GM23338 (cell line): Measurements from ENCODE around the gene AFAP1.

Experiments
- CREB1 ChIP-seq: fragments of 250-450 bp; sonication (Bioruptor Pico); IDR thresholded peaks from 2 replicates; pipeline ENCODE4 v1.5.0; 2020; ENCODE audit warnings: low read depth, mild to moderate bottlenecking, moderate library complexity
- EZH2 ChIP-seq: fragments of 200-600 bp; sonication (generic); IDR thresholded peaks from one replicate; pipeline ENCODE4 v1.8.0; 2017; ENCODE audit warnings: antibody characterized with exemption, mild to moderate bottlenecking, low read depth; ENCODE audit not compliant: unreplicated experiment
- EZH2phosphoT487 ChIP-seq: fragments of 200-600 bp; sonication (generic); IDR thresholded peaks from one replicate; pipeline ENCODE4 v1.8.1; 2018; ENCODE audit warnings: antibody characterized with exemption; ENCODE audit not compliant: unreplicated experiment
- JUNB ChIP-seq: IDR thresholded peaks from one replicate; pipeline ENCODE4 v1.6.1; 2016; ENCODE audit warnings: antibody characterized with exemption; ENCODE audit not compliant: unreplicated experiment
- NANOG ChIP-seq: IDR thresholded peaks from 2 replicates; pipeline ENCODE4 v1.6.1; 2016; ENCODE audit warnings: antibody characterized with exemption, borderline replicate concordance
- POLR2AphosphoS5 ChIP-seq: IDR thresholded peaks from 2 replicates; pipeline ENCODE4 v1.6.1; 2016; ENCODE audit warnings: antibody characterized with exemption, low read depth
- STAT1 ChIP-seq: IDR thresholded peaks from one replicate; pipeline ENCODE4 v1.6.1; 2016; ENCODE audit warnings: antibody characterized with exemption; ENCODE audit not compliant: unreplicated experiment
- ZNF331 ChIP-seq: fragments of 250-450 bp; sonication (Bioruptor Pico); IDR thresholded peaks from 2 replicates; pipeline ENCODE4 v1.5.0; 2020; ENCODE audit warnings: low read depth, mild to moderate bottlenecking, moderate library complexity
- TF ChIP-seq, protein P1 (sequence below), 2 experiments: fragments of 200-600 bp in 1 of 2; sonication (generic) in 1 of 2; conservative IDR thresholded peaks; 2 replicates each; pipeline versions ENCODE4 v1.5.1 to v1.6.1; 2016 to 2017; ENCODE audit warnings: antibody characterized with exemption in 2 of 2, low read depth in 2 of 2, mild to moderate bottlenecking in 2 of 2, moderate library complexity in 1 of 2
- TF ChIP-seq, protein P2 (sequence below): IDR thresholded peaks from one replicate; pipeline ENCODE4 v1.6.1; 2018; ENCODE audit warnings: antibody characterized with exemption; ENCODE audit not compliant: unreplicated experiment
- TF ChIP-seq, protein P3 (sequence below): fragments of 250-450 bp; sonication (Bioruptor Pico); IDR thresholded peaks from 2 replicates; pipeline ENCODE4 v1.5.0; 2020; ENCODE audit warnings: mild to moderate bottlenecking, moderate library complexity

DNA sequence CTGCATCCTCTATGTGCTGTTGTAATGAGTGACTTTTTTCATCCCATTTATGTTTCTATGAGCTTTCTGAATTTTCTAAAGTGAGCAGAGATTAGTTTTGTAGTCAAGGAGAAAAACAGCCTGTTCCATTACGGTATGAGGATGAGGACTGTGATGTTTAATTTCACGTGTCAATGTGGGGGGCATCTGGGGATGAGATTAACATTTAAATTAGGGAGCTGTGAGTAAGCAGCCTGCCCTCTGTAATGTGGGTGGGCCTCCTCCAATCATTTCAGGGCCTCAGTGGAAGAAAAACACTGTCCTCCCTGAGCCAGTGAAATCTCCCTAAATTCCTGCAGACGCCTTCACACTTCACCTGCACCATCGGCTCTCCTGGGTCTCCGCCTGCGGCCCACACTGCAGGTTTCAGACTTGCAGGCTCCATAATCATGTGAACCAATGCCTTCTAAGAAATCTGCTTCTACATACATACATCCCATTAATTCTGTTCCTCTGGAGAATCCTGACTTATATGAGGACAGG, 121.7 kb downstream of the AFAP1 start:
- TF ChIP-seq EZH2phosphoT487 (no peak), POLR2AphosphoS5 (no peak), EZH2 (no peak), JUNB (no peak), STAT1 (no peak), NANOG (no peak), ZNF331 (CRISPR knock-in tag) (no peak), CREB1 (CRISPR knock-in tag) (no peak)
- TF ChIP-seq, protein P1, sequence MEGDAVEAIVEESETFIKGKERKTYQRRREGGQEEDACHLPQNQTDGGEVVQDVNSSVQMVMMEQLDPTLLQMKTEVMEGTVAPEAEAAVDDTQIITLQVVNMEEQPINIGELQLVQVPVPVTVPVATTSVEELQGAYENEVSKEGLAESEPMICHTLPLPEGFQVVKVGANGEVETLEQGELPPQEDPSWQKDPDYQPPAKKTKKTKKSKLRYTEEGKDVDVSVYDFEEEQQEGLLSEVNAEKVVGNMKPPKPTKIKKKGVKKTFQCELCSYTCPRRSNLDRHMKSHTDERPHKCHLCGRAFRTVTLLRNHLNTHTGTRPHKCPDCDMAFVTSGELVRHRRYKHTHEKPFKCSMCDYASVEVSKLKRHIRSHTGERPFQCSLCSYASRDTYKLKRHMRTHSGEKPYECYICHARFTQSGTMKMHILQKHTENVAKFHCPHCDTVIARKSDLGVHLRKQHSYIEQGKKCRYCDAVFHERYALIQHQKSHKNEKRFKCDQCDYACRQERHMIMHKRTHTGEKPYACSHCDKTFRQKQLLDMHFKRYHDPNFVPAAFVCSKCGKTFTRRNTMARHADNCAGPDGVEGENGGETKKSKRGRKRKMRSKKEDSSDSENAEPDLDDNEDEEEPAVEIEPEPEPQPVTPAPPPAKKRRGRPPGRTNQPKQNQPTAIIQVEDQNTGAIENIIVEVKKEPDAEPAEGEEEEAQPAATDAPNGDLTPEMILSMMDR (conservative IDR thresholded peaks at IDR 0.05; ENCODE audit: low read depth in 2 of 2) = no peak
- TF ChIP-seq, protein P2, sequence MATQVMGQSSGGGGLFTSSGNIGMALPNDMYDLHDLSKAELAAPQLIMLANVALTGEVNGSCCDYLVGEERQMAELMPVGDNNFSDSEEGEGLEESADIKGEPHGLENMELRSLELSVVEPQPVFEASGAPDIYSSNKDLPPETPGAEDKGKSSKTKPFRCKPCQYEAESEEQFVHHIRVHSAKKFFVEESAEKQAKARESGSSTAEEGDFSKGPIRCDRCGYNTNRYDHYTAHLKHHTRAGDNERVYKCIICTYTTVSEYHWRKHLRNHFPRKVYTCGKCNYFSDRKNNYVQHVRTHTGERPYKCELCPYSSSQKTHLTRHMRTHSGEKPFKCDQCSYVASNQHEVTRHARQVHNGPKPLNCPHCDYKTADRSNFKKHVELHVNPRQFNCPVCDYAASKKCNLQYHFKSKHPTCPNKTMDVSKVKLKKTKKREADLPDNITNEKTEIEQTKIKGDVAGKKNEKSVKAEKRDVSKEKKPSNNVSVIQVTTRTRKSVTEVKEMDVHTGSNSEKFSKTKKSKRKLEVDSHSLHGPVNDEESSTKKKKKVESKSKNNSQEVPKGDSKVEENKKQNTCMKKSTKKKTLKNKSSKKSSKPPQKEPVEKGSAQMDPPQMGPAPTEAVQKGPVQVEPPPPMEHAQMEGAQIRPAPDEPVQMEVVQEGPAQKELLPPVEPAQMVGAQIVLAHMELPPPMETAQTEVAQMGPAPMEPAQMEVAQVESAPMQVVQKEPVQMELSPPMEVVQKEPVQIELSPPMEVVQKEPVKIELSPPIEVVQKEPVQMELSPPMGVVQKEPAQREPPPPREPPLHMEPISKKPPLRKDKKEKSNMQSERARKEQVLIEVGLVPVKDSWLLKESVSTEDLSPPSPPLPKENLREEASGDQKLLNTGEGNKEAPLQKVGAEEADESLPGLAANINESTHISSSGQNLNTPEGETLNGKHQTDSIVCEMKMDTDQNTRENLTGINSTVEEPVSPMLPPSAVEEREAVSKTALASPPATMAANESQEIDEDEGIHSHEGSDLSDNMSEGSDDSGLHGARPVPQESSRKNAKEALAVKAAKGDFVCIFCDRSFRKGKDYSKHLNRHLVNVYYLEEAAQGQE = no peak
- TF ChIP-seq, protein P3, sequence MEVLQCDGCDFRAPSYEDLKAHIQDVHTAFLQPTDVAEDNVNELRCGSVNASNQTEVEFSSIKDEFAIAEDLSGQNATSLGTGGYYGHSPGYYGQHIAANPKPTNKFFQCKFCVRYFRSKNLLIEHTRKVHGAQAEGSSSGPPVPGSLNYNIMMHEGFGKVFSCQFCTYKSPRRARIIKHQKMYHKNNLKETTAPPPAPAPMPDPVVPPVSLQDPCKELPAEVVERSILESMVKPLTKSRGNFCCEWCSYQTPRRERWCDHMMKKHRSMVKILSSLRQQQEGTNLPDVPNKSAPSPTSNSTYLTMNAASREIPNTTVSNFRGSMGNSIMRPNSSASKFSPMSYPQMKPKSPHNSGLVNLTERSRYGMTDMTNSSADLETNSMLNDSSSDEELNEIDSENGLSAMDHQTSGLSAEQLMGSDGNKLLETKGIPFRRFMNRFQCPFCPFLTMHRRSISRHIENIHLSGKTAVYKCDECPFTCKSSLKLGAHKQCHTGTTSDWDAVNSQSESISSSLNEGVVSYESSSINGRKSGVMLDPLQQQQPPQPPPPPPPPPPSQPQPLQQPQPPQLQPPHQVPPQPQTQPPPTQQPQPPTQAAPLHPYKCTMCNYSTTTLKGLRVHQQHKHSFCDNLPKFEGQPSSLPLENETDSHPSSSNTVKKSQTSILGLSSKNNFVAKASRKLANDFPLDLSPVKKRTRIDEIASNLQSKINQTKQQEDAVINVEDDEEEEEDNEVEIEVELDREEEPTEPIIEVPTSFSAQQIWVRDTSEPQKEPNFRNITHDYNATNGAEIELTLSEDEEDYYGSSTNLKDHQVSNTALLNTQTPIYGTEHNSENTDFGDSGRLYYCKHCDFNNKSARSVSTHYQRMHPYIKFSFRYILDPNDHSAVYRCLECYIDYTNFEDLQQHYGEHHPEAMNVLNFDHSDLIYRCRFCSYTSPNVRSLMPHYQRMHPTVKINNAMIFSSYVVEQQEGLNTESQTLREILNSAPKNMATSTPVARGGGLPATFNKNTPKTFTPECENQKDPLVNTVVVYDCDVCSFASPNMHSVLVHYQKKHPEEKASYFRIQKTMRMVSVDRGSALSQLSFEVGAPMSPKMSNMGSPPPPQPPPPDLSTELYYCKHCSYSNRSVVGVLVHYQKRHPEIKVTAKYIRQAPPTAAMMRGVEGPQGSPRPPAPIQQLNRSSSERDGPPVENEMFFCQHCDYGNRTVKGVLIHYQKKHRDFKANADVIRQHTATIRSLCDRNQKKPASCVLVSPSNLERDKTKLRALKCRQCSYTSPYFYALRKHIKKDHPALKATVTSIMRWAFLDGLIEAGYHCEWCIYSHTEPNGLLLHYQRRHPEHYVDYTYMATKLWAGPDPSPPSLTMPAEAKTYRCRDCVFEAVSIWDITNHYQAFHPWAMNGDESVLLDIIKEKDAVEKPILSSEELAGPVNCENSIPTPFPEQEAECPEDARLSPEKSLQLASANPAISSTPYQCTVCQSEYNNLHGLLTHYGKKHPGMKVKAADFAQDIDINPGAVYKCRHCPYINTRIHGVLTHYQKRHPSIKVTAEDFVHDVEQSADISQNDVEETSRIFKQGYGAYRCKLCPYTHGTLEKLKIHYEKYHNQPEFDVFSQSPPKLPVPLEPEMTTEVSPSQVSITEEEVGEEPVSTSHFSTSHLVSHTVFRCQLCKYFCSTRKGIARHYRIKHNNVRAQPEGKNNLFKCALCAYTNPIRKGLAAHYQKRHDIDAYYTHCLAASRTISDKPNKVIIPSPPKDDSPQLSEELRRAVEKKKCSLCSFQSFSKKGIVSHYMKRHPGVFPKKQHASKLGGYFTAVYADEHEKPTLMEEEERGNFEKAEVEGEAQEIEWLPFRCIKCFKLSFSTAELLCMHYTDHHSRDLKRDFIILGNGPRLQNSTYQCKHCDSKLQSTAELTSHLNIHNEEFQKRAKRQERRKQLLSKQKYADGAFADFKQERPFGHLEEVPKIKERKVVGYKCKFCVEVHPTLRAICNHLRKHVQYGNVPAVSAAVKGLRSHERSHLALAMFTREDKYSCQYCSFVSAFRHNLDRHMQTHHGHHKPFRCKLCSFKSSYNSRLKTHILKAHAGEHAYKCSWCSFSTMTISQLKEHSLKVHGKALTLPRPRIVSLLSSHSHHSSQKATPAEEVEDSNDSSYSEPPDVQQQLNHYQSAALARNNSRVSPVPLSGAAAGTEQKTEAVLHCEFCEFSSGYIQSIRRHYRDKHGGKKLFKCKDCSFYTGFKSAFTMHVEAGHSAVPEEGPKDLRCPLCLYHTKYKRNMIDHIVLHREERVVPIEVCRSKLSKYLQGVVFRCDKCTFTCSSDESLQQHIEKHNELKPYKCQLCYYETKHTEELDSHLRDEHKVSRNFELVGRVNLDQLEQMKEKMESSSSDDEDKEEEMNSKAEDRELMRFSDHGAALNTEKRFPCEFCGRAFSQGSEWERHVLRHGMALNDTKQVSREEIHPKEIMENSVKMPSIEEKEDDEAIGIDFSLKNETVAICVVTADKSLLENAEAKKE (CRISPR knock-in tag) = no peak
